Stimulated activated CD8-positive, alpha-beta memory T cell treated with anti-CD3 and anti-CD28 coated beads, Interleukin-15, amount 100 ng/mL, for 1 hour (primary cell): ENCODE data around the gene BID.

Experiments used
- DNase-seq: peaks from one replicate; pipeline ENCODE4 v3.0.0-alpha.2; 2020; ENCODE audit warnings: low read depth

The BID gene

DNA sequence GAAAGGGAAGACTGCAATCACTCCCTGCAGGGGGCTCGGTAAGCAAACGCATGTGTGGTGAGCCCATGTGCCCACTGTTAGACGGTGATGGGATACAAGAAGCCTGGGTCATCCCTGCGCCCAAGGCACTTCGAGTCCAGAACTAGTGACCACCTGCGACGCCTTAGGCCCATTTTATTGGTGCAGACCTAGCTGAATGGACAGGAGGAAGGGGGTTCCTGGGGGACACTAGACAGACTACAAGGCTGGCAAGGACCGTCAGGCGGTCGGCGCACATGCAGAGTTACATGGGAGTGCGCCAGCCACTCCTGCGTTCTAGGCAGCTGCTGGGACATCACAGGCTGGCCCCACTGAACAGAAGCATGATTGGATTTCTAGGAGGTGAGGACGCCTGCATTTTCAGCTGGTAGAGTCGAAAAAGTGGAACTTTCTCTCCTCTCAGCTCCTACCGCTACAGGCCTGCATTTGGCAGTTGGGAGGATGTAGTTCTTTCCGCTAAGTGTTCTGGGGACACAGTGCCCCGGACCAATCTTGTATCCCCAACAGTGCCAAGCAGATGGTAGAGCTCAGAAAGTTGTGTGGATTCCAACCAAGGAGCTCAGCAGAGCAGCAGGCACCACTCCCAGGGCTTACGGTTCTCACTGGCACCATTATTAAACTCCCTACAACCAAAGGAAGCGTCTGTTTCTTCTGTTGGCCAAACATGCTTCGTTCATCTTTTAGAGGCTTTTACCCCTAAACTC lies 35.7 kb downstream of the BID start:
- no peak for DNase-seq

DNA sequence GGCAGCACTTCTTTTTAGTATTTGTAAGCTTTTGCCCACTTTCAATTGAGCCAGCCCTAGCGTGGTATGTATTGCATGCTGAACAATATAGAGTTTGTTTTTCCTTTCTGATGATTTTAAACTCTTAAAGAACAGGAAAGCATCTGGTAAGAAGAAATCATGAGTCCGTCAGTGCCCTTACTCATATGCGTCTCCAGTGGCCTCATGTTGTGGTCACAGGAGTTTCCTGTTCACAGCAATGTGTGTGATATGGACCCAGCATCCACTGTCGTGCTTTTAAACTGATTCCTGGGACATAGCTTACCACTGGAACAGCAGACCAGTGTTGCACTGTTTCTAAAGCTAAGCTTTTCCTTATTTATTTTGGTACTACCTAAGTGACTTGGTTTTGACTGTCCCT lies 40.1 kb downstream of the BID start:
- no peak for DNase-seq

- no peak for DNase-seq
Observed at GRCh38 chr22:17733466-17733865, 40.8 kb downstream of the BID start.

DNA sequence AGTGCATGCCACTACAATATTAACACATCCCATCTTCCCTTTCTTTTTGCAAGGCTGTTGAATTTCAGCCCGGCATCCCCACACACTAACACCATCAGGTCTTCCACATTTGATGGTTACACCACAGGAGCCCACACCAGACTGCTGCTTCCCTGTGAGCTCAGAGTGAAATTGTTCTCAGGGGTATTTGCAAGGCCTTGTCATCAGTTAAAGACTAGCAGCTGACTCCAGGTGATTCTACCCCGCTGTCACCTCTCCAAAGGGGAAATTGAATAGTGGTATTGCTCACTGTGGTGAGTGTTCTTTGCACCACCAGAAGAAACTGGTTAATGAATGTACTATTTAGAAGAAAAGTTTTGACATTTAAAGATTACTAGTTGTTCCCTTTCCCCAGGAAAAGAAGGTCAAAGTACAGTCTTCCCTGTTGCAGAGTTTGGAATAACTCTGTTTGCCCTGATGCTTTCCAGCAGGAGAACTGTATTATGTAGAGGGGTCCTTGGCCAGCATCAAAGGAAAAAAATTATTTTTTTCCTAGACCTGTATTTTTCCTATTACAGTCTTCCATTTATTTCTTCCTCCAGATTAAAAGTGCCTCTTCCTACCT lies 41.9 kb downstream of the BID start:
- no peak for DNase-seq

GRCh38 chr22:17729561-17729960 lies 44.7 kb downstream of the BID start:
- no peak for DNase-seq

GRCh38 chr22:17728786-17729185 lies 45.5 kb downstream of the BID start:
- no peak for DNase-seq

DNA sequence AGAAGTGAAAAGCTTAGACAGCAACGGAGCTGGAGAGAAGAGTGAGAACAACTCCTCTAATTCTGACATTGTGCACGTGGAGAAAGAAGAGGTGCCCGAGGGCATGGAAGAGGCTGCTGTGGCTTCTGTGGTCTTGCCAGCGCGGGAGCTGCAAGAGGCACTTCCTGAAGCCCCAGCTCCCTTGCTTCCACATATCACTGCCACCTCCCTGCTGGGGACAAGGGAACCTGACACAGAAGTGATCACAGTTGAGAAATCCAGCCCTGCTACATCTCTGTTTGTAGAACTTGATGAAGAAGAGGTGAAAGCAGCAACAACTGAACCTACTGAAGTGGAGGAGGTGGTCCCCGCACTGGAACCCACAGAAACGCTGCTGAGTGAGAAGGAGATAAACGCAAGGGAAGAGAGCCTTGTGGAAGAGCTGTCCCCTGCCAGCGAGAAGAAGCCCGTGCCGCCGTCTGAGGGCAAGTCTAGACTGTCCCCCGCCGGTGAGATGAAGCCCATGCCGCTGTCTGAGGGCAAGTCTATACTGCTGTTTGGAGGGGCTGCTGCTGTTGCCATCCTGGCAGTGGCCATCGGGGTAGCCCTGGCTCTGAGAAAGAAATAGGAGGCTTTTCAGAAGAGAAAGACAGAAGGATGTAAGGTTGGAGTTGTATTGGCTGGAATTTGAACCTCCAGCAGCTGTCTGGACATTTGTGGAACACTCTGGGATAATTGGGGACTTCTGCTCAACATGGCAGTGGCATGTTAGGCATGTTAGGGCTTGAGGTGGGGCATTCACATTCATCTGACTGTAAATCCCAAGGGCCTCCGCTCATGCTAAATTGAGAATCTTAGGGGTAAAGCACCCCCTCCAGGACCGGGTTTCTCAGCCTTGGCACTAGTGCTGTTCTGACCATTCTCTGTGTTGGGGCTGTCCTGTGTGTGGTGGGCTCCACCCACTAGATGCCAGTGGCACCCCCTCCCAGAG lies 47.1 kb downstream of the BID start:
- no peak for DNase-seq

- DNase-seq, result no peak
Observed at GRCh38 chr22:17726006-17726927, 48.0 kb downstream of the BID start.

- no peak for DNase-seq
Observed at GRCh38 chr22:17725500-17725796, 48.8 kb downstream of the BID start.

DNA sequence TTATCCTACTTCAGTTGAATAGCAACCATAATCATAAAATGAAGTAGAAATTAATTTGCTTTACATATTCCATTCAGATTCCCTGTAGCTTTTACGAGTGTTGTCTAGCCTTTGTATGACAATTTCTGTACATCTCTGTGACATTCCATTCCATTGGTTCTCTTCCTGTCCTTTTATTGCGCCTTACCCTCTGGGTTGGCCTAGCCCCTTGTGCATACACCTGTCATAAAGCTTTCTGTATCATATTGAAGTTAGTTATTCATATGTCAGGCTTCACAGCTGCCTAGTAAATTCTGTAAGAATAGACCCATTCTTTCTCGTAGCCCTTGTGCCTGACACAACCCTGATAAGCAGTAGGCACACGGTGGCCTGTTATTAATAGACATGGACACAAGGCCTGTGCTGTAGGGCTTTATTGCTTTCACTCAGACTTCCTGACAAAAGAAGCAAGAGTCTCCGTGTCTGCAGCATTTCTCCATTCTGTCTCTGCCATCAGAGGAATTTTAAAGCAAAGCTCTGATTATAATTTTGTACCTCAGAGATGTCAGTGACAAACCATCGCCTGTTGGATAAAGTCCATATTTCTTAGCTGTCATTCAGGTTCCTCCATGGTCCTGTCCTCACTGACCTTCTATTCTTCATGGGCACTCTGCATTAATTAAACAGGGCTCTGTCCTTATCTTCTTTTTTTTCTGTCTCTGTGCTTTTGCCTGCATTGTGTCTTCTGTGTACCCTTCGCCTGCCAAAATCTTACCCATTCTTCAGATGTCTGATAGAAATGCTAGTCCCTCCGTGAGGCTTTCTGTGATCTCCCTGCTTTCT lies 49.4 kb downstream of the BID start:
- DNase-seq, result no peak

GRCh38 chr22:17724241-17724640 lies 50.0 kb downstream of the BID start:
- DNase-seq, result no peak

- no peak for DNase-seq
Observed at GRCh38 chr22:17719911-17720310, 54.4 kb downstream of the BID start.

DNA sequence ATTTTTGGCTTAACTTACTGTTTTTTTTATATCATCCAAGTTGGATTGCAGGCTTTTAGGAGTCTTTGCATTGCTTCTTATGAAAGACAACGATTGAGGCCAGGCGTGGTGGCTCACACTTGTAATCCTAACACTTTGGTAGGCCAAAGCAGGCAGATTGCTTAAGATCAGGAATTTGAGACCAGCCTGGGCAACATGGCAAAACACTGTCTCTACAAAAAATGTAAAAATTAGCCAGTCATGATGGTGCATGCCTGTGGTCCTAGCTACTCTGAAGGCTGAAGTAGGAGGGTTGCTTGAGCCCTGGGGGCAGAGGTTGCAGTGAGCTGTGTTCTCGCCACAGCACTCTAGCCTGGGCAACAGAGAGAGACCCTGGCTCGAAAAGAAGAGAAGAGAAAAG lies 56.6 kb downstream of the BID start:
- DNase-seq, result no peak

GRCh38 chr22:17716529-17716928 lies 57.7 kb downstream of the BID start:
- DNase-seq, result no peak

GRCh38 chr22:17712441-17712840 lies 61.8 kb downstream of the BID start:
- no peak for DNase-seq

DNA sequence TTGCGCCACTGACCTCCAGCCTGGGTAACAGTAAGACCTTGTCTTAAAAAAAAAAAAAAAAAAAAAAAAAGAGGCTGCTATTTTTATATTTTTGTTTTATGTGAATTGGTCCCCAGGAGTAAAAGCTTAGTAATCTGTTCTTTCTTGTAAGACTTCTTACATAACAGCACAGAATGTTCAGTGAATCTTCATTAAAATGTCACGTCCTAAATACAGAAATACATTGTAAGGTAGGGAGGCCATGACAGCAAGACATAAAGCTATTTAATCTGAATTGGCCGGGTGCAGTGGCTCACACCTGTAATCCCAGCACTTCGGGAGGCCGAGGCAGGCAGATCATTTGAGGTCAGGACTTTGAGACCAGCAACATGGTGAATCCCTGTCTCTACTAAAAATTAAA lies 64.2 kb downstream of the BID start:
- DNase-seq, result no peak

DNA sequence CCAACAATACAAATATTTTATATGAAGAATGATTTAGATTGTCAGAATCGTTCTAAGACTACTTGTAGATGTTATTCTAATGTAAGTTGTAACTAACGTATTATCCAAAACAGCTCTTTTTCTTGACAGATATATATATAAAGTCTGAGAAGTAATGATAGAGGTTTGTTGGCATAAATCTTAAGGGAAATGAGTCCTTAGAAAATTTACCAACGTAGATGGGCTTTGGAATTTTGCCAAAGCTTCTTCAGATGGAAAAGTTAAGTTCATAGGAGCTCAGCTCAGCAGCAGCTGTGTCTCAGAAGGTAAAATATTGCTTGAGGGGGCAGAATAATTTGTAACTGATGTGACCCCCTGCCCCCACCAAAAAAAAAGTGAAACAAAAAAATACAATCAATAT lies 66.7 kb downstream of the BID start:
- no peak for DNase-seq

DNA sequence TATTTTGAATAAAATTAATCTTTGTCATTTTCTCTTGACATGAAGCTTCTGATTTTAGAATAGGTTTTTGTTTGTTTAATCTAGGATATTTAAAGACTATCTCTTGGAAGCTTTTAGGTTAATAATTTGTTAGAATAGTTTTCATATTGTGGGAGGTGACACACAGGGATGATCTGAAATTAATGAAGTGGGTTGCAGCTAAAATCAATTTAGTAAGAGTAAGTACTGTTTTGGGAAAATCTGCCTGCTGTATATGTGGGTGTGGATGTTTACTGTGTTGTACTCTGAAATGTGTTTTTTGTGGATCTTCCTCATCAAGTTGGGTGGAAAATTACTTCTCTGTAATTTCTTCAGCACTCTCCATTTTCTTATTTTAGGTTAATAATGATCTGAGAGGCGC lies 67.3 kb downstream of the BID start:
- no peak for DNase-seq

DNA sequence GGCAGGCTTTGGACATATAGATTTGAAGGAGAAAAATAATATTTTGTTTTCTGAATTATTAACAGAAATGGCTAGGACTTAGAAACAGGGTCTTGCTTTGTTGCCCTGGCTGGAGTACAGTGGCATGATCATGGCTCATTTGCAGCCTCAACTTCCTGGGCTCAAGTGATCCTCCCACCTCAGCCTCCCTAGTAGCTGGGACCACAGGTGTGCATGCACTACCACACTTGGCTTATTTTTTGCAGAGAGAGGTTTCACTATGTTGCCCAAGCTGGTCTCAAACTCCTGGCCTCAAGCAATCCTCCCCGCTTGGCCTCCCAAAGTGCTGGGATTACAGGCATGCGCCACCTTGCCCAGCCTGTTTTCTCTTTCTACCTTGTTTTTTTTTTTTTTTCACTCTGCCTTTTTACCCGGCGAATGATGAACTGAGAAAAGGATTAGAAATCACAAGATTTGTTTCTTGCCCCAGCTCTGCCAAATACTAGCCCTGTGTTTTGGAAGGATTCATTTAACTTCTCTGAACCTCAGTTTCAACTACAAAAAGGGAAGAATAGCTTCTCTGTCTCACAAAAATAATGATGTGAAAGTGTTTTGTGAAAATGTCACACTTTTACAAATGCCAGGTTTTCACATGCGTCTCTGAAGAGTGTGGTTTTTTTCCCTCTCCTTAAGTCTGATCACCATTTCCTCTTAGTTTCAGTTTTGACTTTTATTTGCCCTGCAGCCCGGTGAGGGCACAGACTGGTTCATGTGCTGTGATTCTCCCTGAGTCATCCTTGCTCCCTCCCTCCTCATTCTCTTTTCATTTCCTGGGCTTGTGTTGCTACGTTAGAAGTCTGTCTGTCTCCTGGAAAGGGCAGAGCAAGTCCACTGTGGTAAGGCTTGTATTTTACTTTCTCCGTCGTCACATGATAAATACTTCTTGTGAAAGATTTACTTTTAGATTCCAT lies 68.0 kb downstream of the BID start:
- DNase-seq, result no peak

GRCh38 chr22:17705546-17705945 lies 68.7 kb downstream of the BID start:
- DNase-seq, result no peak
